KOPT-K1 (cell line): Measurements from ENCODE around the gene TMEM225B.
"Not testable (repeated sequence)": the region's sequence is repeated elsewhere in the genome, so short reads cannot be mapped to it uniquely, and the experiment has no call there.

ENCODE experiments used
- H3K27ac ChIP-seq: fragments of 200-600 bp; sonication (generic); 2 replicates; pipeline ENCODE4 v1.5.1; 2016; ENCODE audit warnings: antibody characterized with exemption, mild to moderate bottlenecking, low read depth, low read length; ENCODE audit not compliant: poor library complexity, severe bottlenecking
- H3K36me3 ChIP-seq: fragments of 200-600 bp; sonication (generic); 2 replicates; pipeline ENCODE4 v1.5.1; 2017; ENCODE audit warnings: antibody characterized with exemption, mild to moderate bottlenecking, low read length, moderate library complexity; ENCODE audit not compliant: insufficient read depth
- H3K9me3 ChIP-seq: fragments of 200-600 bp; sonication (generic); 2 replicates; pipeline ENCODE4 v1.5.1; 2017; ENCODE audit warnings: antibody characterized with exemption, low read length, mild to moderate bottlenecking; ENCODE audit not compliant: insufficient read depth, poor library complexity, severe bottlenecking

TMEM225B gene

DNA sequence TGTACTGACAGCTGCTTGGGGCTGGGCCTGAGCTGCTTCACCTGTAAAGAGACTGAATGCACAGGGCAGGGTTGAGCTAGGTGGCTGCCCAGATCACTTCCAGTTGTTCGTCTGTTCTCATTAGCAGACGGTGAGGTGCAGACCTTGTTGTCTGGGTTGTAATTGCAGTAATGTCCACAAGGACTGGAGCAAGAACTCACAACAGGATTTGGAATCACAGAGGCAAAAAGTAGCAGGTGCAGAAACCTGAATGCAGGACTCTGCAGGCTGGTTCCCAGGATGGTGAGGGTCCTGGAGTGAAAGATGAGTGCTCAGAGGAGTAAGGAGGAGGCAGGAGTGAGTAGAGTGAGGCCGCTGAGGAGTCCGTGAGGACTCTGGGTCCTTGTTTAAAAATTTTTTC lies 27.9 kb downstream of the TMEM225B start:
- H3K27ac ChIP-seq: peak overlapping the region; percentile 94

DNA sequence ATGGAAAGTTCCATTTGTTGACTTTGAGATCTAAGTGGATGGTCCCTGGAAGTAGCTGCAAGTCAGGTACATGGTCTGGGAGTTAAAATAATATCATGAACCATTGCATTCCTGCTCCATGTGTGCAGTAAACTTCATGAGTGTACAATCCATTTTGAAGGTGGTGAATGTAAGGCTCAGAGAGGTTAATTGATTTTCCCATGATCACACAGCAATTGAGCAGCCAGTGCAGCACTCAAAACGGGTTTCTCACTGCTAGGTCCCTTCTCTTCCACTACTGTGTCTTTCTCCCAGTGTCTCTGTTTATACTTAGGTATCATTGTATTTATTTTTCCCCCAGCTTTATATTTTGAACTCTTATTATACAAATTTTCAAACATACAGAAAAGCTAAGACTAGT lies 28.6 kb downstream of the TMEM225B start:
- Histone ChIP-seq H3K36me3 (peaks cover 95% of the 10 kb centered on the region), H3K9me3 (no peaks in the 10 kb centered on the region), H3K27ac (peak overlapping the region; percentile 94)

More for the DNA sequence above, 27.9 kb downstream of the TMEM225B start:
- no peaks in the 10 kb centered on the region for H3K9me3 ChIP-seq
- peaks cover 95% of the 10 kb centered on the region for H3K36me3 ChIP-seq

DNA sequence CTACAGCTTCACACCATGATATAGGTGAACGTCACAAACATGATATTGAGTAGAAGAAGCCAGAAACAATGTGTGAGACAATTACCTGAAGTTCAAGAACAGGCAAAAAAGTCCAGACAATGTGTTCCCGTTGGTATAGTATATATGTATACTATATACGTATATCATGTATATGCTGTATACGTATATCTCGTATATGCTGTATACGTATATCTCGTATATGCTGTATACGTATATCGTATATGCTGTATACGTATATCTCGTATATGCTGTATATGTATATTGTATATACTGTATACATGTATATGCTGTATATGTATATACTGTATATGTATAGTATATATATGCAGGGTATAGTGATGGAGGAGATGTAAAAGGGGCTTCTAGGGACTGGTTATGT lies 29.4 kb downstream of the TMEM225B start:
- Histone ChIP-seq H3K9me3 (no peaks in the 10 kb centered on the region), H3K36me3 (peaks cover 95% of the 10 kb centered on the region), H3K27ac (no peak overlapping the region)

DNA sequence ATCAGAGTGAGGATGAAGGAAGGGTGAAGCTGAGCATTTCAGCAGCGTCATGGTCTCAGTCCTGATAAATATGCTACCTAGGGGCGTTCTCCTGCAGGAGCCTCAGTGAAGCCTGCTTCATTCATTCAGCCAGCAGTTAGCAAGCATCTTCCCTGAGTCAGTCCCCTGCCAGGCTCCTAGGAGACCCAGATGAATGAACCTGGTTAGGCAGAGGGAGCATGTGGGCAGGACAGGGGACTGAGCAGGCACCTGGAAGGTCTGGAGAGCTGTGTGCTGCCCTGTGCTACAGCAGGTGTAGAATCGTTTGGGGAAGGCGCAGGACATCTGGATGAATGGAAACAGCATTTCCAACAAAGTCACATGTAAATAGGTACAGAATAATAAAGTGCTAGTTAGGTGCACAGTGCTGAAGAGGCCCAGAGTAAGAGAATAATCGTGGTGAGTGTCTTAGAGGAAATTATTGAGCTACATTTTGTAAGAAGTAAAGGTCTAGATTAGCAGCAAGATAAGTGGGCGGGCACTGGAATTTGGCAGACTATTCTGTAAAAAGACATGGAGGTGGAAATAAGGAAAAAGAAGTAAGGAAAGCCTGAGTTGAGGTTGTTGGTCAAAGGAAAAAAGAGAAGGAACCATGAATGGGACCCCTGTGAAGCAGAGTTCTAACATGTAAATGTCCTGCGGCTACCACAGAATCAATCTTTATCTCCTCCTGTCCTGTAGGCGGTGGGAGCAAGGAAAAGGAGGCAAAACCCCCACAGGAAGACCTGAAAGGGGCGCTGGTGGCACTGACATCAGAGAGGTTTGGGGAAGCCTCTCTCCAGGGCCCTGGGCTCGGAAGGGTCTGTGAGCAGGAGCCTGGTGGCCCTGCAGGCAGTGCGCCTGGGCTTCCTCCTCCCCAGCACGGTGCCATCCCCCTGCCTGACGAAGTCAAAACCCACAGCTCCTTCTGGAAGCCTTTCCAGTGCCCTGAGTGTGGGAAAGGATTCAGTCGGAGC lies 30.7 kb downstream of the TMEM225B start:
- no peaks in the 10 kb centered on the region for H3K9me3 ChIP-seq
- no peak overlapping the region for H3K27ac ChIP-seq
- H3K36me3 ChIP-seq: peaks cover 95% of the 10 kb centered on the region

DNA sequence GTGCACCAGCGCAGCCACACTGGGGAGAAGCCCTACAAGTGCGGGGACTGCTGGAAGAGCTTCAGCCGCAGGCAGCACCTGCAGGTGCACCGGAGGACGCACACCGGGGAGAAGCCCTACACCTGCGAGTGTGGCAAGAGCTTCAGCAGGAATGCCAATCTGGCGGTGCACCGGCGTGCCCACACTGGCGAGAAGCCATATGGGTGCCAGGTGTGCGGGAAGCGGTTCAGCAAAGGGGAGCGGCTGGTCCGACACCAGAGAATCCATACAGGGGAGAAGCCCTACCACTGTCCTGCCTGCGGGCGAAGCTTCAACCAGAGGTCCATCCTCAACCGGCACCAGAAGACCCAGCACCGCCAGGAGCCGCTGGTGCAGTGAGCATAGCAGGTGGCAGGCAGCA lies 31.6 kb downstream of the TMEM225B start:
- H3K9me3 ChIP-seq: no peaks in the 10 kb centered on the region
- peaks cover 97% of the 10 kb centered on the region for H3K36me3 ChIP-seq
- H3K27ac ChIP-seq: no peak overlapping the region

DNA sequence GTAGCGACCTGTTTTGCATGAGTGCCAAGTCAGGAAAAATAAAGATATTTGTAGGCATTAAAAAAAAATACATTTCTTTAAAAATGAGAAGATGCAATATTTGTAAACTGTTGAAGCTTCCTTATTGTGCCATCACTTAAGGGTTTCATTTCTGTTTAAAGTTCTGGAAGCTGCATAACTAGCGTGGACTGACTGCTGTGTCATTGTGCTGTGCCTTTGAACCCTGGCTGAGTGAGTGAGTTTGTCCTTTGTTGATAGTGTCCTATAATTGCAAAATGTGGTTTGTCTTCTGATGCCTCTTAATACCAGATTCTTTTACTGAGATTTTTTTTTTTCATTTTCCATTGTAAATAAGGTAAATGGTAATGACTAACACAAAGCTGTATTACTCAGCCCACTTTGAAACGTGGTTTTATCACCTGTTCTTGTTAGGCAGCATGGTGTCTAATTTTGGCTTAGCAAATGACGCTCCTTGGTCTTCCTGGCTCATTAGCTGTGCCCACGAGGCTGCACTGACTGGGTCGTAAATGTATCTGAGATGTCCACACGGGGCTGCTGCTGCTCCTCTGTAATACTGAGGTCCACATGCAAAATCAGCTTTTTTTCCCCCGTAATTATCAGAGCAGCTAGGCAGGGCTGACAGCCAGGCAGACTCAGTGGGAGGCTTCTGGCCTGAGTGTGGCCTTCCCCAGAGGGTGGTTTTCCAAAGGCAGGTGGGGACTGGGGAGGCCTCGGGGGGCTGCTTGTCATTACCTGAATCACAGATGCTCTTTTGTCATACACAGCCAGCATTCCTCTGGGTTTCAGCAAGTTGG lies 33.4 kb downstream of the TMEM225B start:
- H3K9me3 ChIP-seq: no peaks in the 10 kb centered on the region
- H3K27ac ChIP-seq: no peak overlapping the region
- H3K36me3 ChIP-seq: peaks cover 87% of the 10 kb centered on the region

DNA sequence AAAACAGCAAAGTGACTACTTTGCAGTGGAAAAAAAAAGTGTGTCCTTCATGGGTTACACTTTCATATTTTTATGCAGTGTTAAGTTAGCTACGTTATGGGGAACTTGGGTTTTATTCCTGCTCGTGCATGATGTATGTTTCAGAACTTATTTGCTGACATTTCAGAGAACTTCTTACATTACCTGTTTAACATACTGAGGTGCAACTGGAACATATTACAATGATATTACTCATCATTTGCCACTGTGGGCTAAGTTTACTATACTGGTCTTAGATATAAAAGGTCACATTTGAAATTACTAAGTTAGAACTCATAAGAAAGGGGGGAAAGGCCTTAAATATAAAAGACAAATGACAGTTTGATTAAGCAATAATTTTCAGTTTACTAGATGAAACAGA lies 39.3 kb downstream of the TMEM225B start:
- not testable (repeated sequence) for H3K9me3 ChIP-seq, H3K27ac ChIP-seq
- peaks cover 55% of the 10 kb centered on the region for H3K36me3 ChIP-seq

DNA sequence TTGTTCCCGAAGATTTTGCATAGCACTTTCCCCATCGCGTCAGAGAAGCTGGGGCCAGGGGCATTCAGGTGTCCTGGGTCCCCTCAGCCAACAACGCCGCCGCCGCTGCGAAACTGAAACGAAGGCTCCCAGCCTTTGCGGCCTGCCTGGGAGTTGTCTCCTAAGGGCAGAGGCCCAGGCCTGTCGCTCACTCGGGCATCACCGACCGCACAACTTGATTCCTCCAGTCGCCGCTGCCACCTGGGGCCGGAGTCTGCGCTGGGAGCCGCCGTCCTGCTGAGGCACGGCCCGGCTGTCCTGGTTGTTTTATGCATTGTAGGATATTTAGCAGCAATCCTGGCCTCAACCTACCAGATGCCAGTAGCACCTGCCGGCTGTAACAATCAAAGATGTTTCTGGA lies 40.7 kb downstream of the TMEM225B start:
- Histone ChIP-seq H3K36me3 (peaks cover 50% of the 10 kb centered on the region), H3K27ac (no peak overlapping the region), H3K9me3 (no peaks in the 10 kb centered on the region)

DNA sequence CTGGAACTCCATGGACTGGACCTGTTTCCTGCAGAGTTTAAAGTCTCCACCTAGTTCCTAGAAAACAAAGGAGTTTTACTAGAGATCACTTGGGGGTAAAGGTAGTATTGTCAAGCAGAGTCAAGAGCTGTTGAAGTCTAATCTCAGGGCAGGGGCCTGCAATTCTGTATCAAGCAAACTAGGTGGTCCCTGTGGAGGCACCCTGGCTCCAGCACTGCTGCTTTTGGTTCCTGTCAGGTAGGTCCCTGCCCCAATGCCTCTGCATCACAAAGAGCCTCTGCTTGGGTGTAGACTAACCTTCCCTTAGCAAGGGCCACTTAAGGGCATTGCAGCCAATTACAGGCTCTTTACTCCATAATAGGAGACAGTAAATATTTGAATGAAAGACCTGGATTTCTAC lies 41.2 kb downstream of the TMEM225B start:
- Histone ChIP-seq H3K9me3 (no peaks in the 10 kb centered on the region), H3K36me3 (peaks cover 48% of the 10 kb centered on the region), H3K27ac (no peak overlapping the region)

DNA sequence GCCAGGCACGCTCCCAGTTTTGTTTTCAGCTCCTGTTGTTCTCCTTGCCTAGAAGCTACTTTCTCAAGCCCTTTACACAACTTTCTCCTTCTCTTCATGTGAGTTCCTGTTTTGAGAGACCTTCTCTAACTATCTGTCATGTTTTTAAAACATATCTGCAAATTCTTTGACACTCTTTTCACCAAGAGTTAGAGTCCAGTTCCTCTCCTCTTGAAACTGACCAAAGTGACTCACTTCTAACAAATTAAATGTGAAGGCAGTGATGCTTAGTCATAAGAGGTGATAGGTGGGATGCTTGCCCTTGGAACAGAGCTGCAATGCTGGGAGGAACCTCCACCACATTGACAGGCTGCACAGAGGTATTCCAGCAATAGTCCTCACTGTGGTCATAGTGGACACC lies 44.0 kb downstream of the TMEM225B start:
- Histone ChIP-seq H3K27ac (no peak overlapping the region), H3K36me3 (peaks cover 50% of the 10 kb centered on the region), H3K9me3 (peaks cover 9% of the 10 kb centered on the region)

DNA sequence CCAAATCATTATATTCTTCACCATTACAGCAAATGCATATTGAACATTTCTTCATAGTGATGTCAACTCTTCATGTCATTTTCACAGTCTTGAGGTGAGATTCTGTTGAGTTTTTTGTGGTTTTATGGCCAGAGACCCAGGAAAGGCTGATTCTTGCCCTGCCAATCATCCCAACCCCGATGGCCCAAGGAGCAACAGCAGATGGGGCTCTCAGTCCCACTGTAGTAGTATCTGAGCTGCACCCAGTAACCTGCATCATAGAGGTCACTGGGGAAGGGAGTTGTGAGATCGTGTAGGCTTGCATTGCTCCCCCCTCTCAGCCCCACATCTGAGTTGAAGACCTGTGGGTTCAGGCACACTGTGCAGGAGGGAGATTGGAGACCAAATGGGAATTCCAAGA lies 45.4 kb downstream of the TMEM225B start:
- H3K9me3 ChIP-seq: peaks cover 9% of the 10 kb centered on the region
- H3K27ac ChIP-seq: no peak overlapping the region
- peaks cover 42% of the 10 kb centered on the region for H3K36me3 ChIP-seq

DNA sequence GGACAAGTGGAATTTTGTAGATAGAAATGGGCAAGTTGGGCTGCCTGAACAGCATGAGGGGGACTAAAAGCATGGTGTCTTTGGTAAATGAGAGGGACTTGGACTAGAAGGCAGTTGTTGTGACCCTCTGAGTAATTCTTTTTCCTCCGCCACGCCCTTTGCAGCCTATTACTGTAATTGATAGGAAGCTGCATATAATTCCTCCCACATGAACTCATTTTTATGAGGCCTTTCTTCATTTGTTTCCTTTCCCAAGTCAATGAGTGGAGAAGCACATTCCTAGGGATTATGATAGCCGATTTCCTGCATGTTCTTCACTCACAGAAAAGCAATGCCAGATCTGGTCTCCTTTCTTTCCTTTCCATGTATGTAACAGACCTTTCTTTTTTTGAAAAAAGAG lies 46.4 kb downstream of the TMEM225B start:
- Histone ChIP-seq H3K27ac (no peak overlapping the region), H3K36me3 (peaks cover 34% of the 10 kb centered on the region; the same call in 1 of the 2 replicates)

DNA sequence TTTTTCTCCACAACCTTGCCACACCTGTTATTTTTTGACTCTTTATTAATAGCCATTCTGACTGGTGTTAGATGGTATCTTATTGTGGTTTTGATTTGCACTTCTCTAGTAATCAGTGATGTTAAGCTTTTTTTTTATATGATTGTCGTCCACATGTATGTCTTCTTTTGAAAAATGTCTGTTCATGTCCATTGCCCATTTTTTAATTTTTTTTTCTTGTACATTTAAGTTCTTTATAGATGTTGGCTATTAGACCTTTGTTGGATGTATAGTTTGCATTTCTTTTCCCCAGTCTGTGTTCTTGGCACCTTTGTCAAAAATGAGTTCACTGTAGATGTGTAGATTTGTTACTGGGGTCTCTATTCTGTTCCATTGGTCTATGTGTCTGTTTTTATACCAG lies 47.5 kb downstream of the TMEM225B start:
- no peak overlapping the region for H3K27ac ChIP-seq
- peaks cover 31% of the 10 kb centered on the region; the same call in 1 of the 2 replicates for H3K36me3 ChIP-seq
- peaks cover 9% of the 10 kb centered on the region for H3K9me3 ChIP-seq

More for the DNA sequence above, 46.4 kb downstream of the TMEM225B start:
- H3K9me3 ChIP-seq: peaks cover 9% of the 10 kb centered on the region

DNA sequence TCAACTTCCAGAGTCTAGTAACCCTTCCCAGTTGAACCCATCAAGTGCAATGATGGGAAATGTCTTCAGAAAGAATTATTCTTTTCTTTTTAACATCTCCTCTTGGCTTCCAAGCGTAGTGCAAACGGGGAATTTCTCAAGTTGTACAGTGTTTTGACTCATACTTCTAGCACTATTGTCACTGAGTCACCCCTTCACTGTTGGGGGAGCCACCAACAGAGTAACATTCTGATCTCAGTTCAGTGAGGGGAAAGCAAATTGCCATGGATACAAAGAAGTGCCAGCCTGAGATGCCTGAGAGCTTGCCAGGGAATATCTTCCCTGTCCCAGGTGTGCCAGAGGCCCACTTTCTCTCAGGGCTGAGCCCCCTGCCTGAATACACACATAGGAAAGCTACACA lies 50.8 kb downstream of the TMEM225B start:
- H3K36me3 ChIP-seq: peaks cover 16% of the 10 kb centered on the region; the same call in 1 of the 2 replicates
- no peak overlapping the region for H3K27ac ChIP-seq
- H3K9me3 ChIP-seq: peaks cover 9% of the 10 kb centered on the region

DNA sequence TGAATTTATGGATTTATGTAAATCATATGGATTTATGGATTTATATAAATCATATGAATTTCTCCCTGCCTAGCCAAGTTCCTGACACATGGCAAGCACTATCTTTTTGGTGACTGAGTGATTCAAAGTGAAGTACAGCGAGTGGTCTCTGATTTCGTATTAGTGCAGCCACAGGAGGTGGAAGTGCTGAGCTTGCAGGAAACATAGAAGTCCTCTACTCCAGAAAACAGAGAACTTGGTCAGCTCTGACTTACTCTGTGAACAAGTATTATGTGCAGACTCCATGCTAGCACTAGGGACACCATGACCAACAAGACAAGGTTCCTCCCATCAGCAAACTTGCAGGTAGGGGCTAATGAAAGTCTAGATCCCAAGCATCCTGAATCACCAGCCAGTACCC lies 53.2 kb downstream of the TMEM225B start:
- no peaks in the 10 kb centered on the region for H3K9me3 ChIP-seq
- H3K36me3 ChIP-seq: no peaks in the 10 kb centered on the region
- H3K27ac ChIP-seq: no peak overlapping the region
